ENCODE results near the gene CD248.

GRCh38 chr11:66344550-66345315 lies 27.9 kb upstream of the CD248 start, which contains the start of gene BRMS1:
- TF ChIP-seq CTCF (conservative IDR thresholded peaks at IDR 0.05) (no peak), ZFX (IDR thresholded peaks at IDR 0.05) (peak; percentile 93)

Data from C4-2B (cell line).